GM21723 (cell line): ENCODE data around the gene PPP2CA.
"Not testable (repeated sequence)": the region's sequence is repeated elsewhere in the genome, so short reads cannot be mapped to it uniquely, and the experiment has no call there.

Experiments used
- ATAC-seq: cut with Tn5 transposase; IDR thresholded peaks from one replicate; pipeline ENCODE4 v1.9.1; 2021; ENCODE audit warnings: mild to moderate bottlenecking, moderate library complexity; ENCODE audit not compliant: unreplicated experiment

Gene PPP2CA

DNA sequence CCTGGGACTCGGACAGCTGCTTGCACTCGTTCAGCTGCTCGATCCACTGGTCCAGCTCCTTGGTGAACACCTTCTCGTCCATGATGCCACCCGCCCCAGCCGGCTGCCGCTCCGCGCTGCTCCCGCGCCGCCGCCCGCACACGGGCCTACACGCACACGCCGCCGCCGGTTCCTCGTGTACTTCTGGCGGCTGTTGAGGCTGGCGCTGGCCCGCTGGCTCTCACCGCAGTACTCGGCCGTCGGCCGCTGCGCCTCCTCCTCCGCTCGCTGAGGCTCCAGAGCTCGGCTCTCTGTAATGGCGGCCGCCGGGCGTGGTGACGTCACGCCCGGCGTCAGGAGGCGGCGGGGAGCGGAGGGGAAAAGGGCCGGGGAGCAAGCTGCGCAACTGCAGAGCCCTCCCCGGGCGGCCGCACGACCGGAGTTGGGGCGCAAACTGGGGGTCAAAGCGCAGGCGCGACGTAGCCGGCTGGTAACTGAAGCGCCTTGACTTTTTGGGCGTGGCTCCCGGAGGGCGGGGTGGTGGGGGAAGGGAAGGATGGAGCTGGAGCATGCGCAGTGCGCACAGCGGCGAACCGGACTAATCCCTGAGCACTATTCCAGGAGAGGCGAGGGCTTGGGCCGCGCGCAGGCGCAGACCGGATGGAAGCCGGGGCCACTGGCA lies at the start of gene PPP2CA:
Gene PPP2CA (minus strand): TSS at position 294 of the 661 bp plus-strand sequence. CDS start 212 bp downstream, at position 82.
- ATAC-seq: peak; percentile 76

DNA sequence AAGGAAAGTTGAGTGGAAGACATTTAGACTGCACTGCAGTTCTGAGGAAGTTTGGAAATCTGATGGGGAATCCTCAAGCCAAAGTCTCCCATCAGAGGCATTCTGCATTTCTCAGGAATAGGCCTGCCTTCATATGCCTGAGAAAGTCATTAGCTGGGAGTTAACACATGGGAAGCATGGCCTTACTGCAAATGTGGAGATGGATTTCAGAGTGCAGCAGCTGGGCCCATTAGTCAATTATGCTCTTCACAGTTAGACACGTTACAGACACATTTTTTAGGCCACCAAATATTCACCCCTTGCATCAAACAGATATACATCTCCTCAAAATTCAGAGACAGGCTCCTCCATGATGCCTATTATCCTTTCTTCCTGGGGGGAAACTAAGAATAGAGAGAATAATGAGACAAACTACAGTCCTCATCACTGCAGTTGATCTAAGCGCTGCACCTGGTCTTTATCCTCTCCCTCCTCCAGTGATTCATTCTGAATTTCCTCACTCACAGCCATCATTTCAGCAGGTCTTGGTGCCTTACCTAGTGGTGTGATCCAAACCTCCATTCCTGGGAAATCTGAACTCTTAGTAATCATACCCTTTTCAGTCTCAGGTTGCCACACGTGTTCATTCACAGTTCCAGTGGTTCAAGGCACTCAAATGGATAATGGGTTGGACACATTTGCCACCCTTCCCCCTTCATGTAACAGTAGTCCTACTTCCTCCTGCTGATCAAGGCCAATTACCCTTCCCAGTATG lies 47.9 kb upstream of the PPP2CA start:
- ATAC-seq: no peak

DNA sequence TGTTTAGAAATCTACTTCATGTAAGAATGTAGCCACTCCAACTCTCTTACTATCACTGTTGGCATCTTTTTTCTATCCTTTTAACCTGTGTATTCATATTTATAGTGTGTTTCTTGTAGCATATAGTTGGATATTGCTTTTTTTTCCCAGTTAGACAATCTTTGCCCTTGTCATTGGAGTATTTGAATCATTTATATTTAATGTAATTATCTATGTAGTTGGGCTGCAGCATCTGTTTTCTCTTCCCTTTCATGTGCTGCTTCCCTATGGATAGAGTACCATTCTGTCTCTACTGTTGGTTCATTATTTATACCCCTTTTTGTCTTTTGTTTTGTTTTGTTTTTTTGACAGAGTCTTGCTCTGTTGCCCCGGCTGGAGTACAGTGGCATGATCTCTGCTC lies 45.2 kb upstream of the PPP2CA start:
- ATAC-seq: no peak

DNA sequence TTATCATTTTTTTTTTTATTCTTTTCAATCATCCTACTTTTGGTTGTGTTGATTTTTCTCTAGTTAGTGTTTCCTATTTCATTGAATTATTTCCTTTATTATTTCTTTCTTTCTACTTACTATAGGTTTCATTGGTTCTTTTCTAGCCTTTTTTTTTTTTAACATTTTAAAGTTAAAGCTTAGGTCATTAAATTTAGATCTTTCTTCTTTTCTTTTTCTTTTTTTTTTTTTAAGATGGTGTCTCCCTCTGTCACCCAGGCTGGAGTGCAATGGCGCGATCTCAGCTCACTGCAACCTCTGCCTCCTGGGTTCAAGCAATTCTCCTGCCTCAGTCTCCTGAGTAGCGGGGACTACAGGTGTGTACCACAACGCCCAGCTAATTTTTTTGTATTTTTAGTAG lies 43.0 kb upstream of the PPP2CA start:
- no peak for ATAC-seq

DNA sequence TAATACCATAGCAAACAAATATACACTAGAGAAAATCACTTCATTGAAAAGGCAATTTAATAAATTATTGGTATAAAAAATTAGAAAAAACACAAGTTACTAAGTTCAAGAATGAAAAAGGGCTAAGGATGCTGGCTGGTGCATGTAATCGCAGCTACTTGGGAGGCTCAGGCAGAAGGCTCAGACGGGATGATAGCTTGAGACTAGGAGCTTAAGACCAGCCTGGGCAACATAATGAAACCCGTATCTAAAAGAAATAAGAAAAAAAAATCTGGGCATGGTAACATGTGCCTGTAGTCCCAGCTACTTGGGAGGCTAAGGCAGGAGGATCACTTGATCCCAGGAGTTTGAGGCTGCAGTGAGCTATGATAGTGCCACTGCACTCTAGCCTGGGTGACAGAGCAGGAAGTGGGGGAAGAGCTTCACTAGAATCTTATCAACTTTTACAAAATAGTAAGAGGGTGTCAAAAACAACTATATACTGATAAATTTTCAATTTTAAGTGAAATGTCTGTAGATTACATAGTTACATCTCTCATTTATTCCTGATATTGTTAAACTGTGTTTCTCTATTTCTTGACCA lies 42.2 kb upstream of the PPP2CA start:
- no peak for ATAC-seq

DNA sequence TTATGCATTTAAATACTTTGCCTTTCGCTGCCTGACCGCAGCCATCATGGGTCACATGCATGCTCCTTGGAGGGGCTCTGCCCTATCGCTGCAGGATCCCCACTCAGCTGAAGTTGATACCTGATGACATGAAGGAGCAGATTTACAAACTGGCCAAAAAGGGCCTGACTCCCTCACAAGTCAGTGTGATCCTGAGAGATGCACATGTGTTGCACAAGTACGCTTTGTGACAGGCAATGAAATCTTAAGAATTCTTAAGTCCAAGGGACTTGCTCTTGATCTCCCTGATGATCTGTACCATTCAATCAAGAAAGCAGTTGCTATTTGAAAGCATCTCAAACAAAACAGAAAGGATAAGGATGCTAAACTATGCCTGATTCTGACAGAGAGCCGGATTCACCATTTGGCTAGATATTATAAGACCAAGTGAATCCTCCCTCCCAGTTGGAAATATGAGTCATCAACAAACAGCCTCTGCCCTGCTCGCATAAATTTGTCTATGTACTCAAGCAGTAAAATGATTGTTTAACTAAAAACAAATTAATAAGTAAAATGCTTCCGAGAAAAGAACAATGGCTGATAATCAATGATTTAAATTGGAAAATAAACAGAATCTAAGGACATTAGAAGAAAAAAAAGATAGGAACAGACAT lies 41.6 kb upstream of the PPP2CA start:
- no peak for ATAC-seq

DNA sequence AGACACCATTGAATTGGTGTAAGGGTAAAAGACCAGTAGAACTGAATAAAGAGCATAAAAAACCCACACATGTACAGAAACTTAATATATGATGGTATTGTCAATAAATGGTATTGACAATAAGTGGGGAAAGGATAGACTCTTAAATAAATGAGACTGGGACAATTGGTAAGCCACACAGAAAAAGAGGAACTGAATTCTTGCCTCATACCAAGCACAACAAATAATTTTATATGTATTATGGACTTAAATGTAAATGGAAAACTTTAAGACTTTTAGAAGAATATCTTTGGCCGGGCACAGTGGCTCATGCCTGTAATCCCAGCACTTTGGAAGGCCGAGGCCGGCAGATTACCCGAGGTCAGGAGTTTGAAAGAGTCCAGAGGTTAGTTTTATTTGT lies 37.9 kb upstream of the PPP2CA start:
- ATAC-seq: no peak

DNA sequence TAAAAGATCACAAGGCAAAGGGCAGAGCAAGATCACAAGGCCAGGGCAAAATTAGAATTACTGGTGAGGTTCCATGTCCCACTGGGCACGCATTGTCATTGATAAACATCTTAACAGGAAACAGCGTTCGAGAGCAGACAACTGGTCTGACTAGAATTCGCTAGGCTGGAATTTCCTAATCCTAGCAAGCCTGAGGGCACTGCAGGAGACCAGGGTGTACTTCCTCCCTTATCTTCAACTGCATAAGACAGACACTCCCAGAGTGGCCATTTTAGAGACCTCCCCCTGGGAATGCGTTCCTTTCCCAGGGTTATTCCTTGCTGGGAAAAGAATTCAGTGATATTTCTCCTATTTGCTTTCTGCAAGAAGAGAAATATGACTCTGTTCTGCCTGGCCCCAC lies 36.8 kb upstream of the PPP2CA start:
- ATAC-seq: not testable (repeated sequence)

DNA sequence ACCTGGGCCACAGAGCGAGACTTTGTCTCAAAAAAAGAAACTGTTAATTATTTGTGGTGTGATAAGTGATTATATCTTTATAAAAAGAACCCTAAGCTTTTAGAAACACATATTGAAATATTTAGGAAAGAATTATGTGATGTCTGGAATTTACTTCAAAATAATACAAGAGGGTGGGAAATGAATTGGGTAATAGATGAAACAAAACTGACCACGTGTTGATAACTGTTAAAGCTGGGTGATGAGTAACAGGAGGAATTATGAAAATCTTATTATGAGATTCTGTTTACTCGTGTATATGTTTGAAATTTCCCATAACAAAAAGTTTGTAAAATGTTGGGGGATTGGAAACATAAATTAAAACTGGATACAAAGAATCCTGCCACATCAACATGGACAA lies 33.0 kb upstream of the PPP2CA start:
- ATAC-seq: no peak

DNA sequence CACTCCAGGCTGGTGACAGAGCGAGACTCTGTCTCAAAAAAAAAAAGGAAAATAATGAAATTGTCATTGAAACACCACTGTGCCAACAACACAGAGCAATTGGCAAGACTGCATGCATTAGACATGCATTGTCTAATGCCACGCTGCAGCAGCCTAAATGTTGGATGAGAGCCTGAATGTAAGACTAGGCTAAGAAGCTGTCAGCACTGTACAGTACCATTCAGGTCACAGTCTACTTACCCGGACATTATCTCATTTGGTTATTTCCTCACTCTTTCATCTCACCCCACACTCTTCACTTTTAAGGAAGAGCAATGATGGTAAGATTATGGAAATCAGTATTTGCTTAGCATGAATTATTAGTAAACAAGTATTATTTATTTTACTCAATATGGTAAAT lies 31.3 kb upstream of the PPP2CA start:
- no peak for ATAC-seq

DNA sequence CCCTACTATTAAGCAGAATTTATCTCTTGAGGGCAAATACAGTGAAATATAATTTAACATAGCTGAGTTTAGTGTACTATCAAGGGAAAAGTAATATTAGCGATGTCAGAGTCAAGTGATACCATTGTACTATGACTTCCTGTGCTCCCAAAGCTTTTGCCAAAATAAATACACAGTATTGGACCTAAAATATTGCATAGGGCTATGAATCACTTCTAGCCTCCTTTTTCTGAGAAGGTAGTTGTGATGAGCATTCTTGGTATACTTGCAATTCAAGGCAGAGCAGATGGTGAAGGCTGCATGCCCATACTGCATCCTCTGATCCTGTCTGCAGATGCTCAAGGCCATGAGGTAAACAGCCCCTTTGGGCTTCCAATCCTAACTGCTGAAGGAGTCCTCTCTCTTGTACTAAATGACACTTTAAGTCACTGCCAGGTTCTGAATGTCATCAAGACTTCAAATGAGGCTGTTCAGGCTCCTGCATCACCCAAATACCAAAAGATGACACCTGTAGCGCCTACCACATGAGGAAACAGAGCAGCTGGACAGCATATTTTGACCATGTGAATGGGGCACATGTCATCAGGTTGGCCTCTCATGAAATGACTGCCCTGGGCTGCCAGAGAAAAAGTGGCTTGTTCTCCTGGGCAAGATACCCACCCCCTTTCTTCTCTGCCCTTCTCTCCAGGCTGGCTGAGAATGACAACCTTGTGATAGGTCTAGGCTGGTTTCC lies 29.7 kb upstream of the PPP2CA start:
- ATAC-seq: no peak

DNA sequence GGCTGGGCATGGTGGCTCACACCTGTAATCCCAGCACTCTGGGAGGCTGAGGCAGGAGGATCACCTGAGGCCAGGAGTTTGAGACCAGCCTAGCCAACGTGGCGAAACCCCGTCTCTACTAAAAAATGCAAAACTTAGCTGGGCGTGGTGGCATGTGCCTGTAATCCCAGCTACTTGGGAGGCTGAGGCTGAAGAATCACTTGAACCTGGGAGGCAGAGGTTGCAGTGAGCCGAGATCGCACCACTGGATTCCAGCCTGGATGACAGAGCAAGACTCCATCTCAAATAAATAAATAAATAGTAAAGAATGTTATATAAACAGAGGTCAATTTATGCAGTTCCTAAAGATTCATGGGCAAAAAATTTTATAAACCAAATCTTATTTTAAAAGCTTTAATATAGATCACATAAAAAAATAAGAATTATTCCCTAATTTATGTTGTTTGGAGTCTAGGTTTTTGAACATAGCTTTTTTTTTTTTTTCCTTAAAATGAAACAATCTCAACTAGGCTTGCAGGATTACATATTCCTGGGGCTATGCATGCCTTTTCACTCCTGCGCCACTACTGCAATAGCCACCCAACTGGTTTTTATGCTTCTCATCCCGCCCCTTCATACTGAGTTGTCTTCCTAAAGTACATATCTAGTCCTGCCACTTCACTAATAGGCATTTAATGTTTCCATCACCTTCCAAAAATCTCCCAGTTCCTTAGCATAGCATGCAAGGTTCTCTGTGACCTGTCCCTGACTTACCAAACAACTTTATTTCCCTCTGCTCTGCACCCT lies 27.7 kb upstream of the PPP2CA start:
- ATAC-seq: not testable (repeated sequence)

DNA sequence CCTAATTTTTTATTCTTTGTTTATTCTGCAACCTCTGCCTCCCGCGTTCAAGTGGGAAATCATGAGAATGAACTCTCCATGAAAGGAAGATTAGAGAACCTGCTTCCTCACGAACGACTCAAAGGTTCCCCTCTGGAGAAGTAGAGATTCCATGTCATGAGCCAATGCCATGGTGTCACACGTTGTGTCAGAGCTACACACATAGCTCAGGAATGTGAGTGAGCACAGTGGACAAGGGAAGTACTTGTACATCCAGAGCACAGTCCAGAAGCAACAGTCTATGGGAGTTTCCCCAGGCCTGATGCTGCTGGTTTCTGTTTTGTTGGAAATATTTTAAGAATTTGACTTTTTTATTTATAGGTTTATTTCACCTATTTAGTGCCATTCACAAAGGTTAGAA lies 26.8 kb upstream of the PPP2CA start:
- no peak for ATAC-seq

DNA sequence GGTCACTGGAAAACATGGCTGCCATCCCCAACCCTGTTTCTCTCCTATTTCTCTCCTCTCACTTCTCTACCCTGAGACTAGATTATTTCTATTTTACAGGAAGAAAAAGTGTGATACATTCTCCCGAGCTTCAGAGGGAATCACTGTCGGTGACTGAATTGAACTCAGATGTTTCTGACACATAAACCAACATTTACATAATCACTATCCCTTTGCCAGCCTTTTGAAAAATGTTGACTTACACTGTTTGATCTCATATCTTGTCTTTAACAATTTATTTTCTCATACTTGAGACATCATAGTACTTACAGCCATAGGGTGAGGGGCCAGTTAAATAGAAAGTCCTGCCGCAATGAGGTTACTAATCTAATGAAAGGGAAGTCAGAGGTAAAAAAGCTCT lies 25.1 kb upstream of the PPP2CA start:
- ATAC-seq: no peak

DNA sequence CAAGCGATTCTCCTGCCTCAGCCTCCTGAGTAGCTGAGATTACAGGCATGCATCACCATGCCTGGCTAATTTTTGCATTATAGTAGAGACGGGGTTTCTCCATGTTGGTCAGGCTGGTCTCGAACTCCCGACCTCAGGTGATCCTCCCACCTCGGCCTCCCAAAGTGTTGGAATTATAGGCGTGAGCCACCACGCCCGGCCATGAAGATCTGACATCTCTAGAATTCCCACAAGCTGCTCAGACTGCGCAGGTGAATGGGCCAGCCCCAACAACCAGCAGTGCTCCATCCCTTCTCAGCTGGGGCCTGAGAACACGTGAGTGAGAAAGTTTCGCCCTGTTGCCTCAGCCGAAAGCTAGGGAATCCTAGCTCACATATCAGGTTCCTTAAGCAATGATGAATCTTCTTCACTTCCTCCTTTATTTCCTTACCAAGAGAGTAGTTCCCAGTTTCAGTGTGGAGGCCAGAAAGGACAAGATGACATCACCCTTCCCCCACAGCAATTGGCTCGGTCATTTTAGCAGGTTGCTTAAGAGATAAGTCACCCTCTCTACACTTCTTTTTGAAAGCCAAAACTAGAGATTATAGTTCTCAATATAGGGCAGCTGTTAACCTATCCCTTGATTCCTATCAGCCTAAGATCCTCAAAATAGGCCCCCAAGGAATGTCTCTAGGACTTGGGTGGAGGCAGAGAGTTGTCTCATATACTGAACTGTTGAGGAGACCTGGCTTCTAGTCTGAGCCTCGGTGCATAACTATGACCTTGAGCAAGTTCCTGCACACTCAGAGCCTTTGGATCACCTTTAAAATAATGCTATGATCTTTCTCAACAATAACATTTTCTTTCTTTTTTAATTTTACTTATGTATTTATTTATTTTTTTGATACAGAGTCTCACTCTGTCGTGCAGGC lies 23.9 kb upstream of the PPP2CA start:
- no peak for ATAC-seq

DNA sequence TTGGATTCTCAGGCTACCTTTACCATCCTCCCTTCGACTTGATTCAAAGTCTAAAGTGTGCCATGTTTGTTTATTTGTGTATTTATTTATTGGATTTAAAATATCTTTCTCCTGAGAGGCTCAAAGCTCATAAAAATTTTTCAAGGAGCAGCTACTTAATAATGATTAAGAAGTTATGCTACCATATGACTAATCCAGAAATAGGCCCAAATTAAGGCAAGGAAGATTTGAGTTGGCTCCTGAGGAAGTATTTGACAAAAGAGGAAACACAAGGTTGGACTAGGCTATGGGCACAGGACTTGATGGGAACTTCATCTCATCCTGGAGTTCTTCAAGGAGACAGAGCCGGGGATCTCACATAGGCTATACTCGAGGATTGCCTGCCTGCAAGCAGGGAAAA lies 22.4 kb upstream of the PPP2CA start:
- ATAC-seq: no peak

DNA sequence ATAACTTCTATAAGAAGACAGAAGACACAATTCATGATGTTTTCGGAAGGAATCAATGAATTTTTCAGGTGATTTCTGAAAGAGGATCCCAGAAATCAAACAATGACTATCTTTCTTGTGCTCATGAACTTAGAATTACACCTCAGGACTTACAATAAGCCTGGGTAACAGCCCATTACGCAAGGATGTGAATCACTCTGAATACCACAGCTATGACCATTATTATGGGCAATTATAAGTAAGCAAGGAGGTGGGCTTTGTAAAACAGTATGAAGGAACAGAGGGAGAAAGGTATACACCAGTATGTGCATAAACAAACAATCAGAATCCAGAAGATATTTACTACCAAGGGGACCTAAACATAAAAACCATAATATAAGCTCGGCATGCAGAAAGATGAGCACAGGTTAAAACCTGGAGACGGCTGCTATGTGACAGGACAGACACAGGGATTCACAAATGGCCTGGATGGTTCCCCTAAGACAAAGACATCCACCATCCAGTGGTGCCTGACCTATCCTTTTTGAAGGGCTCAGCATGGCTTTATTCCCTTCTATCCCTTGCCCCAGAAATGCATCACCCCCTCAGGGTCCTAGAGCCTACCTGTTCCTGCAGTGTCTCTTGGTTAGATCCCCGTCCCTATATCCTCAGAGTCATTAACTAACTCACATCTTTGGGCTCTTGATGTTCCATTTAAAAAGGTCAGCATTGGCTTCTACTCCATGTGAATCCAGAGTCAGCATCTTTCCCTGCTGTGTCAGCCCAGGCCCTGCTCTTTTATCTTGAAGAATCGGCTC lies 21.8 kb upstream of the PPP2CA start:
- no peak for ATAC-seq

DNA sequence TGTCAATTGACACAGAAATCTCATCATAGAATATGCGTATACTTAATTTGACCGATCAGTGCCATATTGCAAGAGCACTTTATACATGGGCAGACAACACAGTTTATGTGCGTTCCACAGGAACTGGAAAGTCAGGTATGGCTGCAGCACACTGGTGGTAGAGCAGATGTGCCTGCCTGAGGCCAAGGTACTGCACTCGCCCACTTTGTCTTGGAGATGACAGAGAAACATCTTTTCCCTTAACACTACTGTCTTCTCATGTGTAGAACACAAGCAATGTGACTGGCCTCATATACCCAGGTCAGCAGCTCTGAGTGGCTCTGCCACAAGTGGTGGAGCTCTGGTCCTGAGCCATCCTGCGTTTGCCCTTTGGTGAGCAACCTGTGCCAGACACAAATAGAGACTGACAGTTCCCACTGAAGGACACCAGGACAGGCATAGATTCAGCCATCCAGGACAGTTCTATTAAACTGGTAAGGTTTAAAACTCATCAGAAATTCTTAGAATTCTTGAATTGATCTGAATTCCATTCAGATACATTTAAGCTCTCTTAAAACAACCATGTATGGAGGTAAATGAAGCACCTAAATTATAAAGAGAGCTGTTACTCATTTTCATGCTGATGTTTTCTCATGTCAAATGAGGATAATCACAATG lies 21.0 kb upstream of the PPP2CA start:
- ATAC-seq: no peak
